Measurements from ENCODE around the gene POC1A. TPM values are rescaled to one million over a fixed set of nuclear protein-coding genes. Genes with fewer than 3 reads are reported as not detected.

Gene POC1A
- total RNA-seq, 1 experiment from 2014 or later: 43.0 TPM

- Histone ChIP-seq H3K36me3 (ENCODE audit: low read depth, low read length) (no peaks in the 10 kb centered on the region; the same call in 1 of the 2 replicates), H3K9me3 (ENCODE audit: low read length) (no peaks in the 10 kb centered on the region), H3K27me3 (ENCODE audit: low read length) (no peaks in the 10 kb centered on the region), H3K27ac (ENCODE audit: low read length) (no peak overlapping the region), H2AFZ (ENCODE audit: low read length) (no peak overlapping the region), H4K20me1 (ENCODE audit: low read length) (no peaks in the 10 kb centered on the region), H3K4me1 (ENCODE audit: insufficient read depth, low read length) (no peaks in the 10 kb centered on the region), H3K9ac (ENCODE audit: low read length) (no peak overlapping the region), H3K79me2 (ENCODE audit: low read length) (no peaks in the 10 kb centered on the region), H3K4me3 (ENCODE audit: low read length) (no peak overlapping the region), H3K4me2 (ENCODE audit: low read length) (no peak overlapping the region), H3F3A (ENCODE audit: low read length, unreplicated experiment) (no peaks in the 10 kb centered on the region), H3K9me2 (replicated peaks; ENCODE audit: low read length) (no peaks in the 10 kb centered on the region)
- BruUV-seq (replicated peaks): no TSS peak
- intact Hi-C loops (cut with micrococcal nuclease): no loop called here
- DNase-seq (no peak), ATAC-seq (no peak)
- no peak for TF ChIP-seq EZH2 (IDR thresholded peaks at IDR 0.05; ENCODE audit: low read length, unreplicated experiment)
- POLR2A ChIA-PET (ENCODE audit: unreplicated experiment): no interaction called here
- CTCF ChIA-PET: no interaction called here
Measured at GRCh38 chr3:52083556-52084087, 70.6 kb downstream of the POC1A start.

DNA sequence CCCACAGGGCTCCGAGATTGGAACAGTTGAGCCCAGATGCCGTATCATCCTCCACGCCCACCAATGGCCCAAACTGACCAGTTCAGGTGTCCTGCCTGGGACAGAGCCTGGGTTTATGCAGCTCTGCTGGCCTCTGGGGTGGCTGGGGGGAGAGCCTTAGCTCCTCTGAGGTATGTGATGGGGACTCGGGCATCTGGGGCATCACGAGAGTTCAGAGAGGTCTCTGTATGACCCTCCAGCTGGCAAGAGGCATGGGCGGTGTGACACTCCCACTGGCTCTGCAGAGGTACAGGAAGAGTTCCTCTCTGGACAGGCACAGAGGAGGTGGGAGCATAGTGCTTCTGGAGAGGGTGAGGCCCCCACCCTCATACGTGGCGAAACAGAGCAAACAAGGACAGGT, 71.3 kb downstream of the POC1A start:
- ATAC-seq (no peak), DNase-seq (no peak)
- CTCF ChIA-PET: no interaction called here
- no peaks in the 10 kb centered on the region for H3K9me3 ChIP-seq (ENCODE audit: low read length)
- no peak overlapping the region for H3K27ac ChIP-seq (ENCODE audit: low read length)
- no peaks in the 10 kb centered on the region for H4K20me1 ChIP-seq (ENCODE audit: low read length)
- intact Hi-C loops (cut with micrococcal nuclease): no loop called here
- H3K4me3 ChIP-seq (ENCODE audit: low read length): no peak overlapping the region
- H3K27me3 ChIP-seq (ENCODE audit: low read length): no peaks in the 10 kb centered on the region
- H3K4me2 ChIP-seq (ENCODE audit: low read length): no peak overlapping the region
- H3K9ac ChIP-seq (ENCODE audit: low read length): no peak overlapping the region
- no peaks in the 10 kb centered on the region for H3K36me3 ChIP-seq (ENCODE audit: low read depth, low read length)
- no TSS peak for BruUV-seq (replicated peaks)
- no peaks in the 10 kb centered on the region for H3K4me1 ChIP-seq (ENCODE audit: insufficient read depth, low read length)
- H2AFZ ChIP-seq (ENCODE audit: low read length): no peak overlapping the region
- H3K9me2 ChIP-seq (replicated peaks; ENCODE audit: low read length): no peaks in the 10 kb centered on the region
- TF ChIP-seq CTCF (conservative IDR thresholded peaks at IDR 0.05; ENCODE audit: low read depth, low read length) (no peak), EZH2 (IDR thresholded peaks at IDR 0.05; ENCODE audit: low read length, unreplicated experiment) (no peak), EZH2phosphoT487 (IDR thresholded peaks at IDR 0.05; ENCODE audit: borderline replicate concordance, low read length) (no peak)
- POLR2A ChIA-PET (ENCODE audit: unreplicated experiment): no interaction called here
- H3F3A ChIP-seq (ENCODE audit: low read length, unreplicated experiment): no peaks in the 10 kb centered on the region
- no peaks in the 10 kb centered on the region for H3K79me2 ChIP-seq (ENCODE audit: low read length)

DNA sequence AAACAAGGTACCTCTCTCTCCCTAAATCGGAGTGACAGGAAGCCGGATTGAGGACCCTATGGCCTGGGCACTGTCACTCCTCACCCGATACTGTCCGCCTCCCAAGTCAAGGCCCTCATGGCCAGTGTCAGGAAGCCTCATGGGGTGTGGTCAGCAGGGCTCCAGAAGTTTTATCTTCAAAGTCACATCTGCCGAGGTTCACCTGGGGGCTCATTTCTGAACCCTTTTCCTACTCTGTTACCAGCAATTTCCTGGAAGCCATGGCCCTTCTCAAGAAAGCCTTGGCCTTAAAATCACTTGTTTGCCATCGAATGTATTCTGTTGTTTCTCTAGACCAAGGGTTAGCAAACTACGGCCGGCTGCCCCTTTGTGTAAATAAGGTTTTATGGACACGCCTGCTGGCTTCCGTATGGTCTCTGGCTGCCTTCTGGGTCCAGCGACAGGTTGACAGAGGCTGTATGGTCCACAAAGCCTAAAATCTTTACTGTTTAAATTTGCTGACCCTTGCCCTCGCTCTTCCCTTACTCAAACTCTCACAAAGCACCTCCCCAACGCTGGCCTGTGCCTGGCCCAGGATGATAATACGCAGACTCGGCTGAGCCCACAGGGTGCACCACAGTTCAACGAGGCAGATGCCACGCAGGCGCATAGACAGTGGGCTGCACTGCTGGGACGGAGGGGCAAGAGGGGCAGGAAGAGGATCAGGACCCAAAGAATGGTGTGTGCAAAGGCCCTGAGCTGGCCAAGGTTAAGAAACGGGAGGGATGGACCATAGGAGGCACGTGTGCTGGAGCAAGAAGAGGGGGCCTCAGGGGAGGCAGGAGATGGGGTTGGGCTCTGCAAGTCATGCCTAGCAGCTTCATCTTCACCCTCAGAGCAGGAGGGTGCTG, 73.1 kb downstream of the POC1A start:
- Histone ChIP-seq H3K27me3 (ENCODE audit: low read length) (no peaks in the 10 kb centered on the region), H3K4me3 (ENCODE audit: low read length) (no peak overlapping the region), H3K9me2 (replicated peaks; ENCODE audit: low read length) (no peaks in the 10 kb centered on the region), H3F3A (ENCODE audit: low read length, unreplicated experiment) (no peaks in the 10 kb centered on the region), H3K9me3 (ENCODE audit: low read length) (no peaks in the 10 kb centered on the region), H4K20me1 (ENCODE audit: low read length) (no peaks in the 10 kb centered on the region), H3K27ac (ENCODE audit: low read length) (no peak overlapping the region), H3K79me2 (ENCODE audit: low read length) (no peaks in the 10 kb centered on the region), H3K4me2 (ENCODE audit: low read length) (no peak overlapping the region), H3K9ac (ENCODE audit: low read length) (no peak overlapping the region), H3K4me1 (ENCODE audit: insufficient read depth, low read length) (no peaks in the 10 kb centered on the region), H2AFZ (ENCODE audit: low read length) (no peak overlapping the region), H3K36me3 (ENCODE audit: low read depth, low read length) (no peaks in the 10 kb centered on the region)
- TF ChIP-seq EZH2phosphoT487 (IDR thresholded peaks at IDR 0.05; ENCODE audit: borderline replicate concordance, low read length) (no peak), EZH2 (IDR thresholded peaks at IDR 0.05; ENCODE audit: low read length, unreplicated experiment) (no peak), CTCF (conservative IDR thresholded peaks at IDR 0.05; ENCODE audit: low read depth, low read length) (no peak)
- DNase-seq (no peak), ATAC-seq (no peak)
- intact Hi-C loops (cut with micrococcal nuclease): no loop called here
- CTCF ChIA-PET: no interaction called here
- BruUV-seq (replicated peaks): no TSS peak
- POLR2A ChIA-PET (ENCODE audit: unreplicated experiment): no interaction called here
